NCI-H1417 (cell line): ENCODE measurements around the gene ABL1.
"Not testable (repeated sequence)": the region's sequence is repeated elsewhere in the genome, so short reads cannot be mapped to it uniquely, and the experiment has no call there.

Experiments
- DNase-seq, 3 experiments: peaks; one replicate each; lab custom pipeline; 2025; lab: John Stamatoyannopoulos, UW

ABL1 gene

GRCh38 chr9:130903194-130904069 lies 68.4 kb downstream of the ABL1 start:
- no peak for DNase-seq

GRCh38 chr9:130904070-130905044 lies 69.3 kb downstream of the ABL1 start:
- DNase-seq = no peak

GRCh38 chr9:130905125-130905901 lies 70.3 kb downstream of the ABL1 start:
- DNase-seq = no peak

- DNase-seq = no peak
Observed at GRCh38 chr9:130905902-130906734, 71.1 kb downstream of the ABL1 start.

- peak in 2 of 3 experiments; percentile 26 to 67 for DNase-seq
Observed at GRCh38 chr9:130906735-130907416, 71.8 kb downstream of the ABL1 start.

GRCh38 chr9:130908146-130908877 lies 73.3 kb downstream of the ABL1 start:
- peak in 1 of 3 experiments; percentile 7 for DNase-seq

GRCh38 chr9:130908878-130909355 lies 73.9 kb downstream of the ABL1 start:
- DNase-seq = no peak

GRCh38 chr9:130910041-130910440 lies 75.0 kb downstream of the ABL1 start:
- DNase-seq = not testable (repeated sequence)

GRCh38 chr9:130910670-130911069 lies 75.6 kb downstream of the ABL1 start:
- not testable (repeated sequence) for DNase-seq

GRCh38 chr9:130911254-130912049 lies 76.4 kb downstream of the ABL1 start:
- DNase-seq = no peak

- no peak for DNase-seq
Observed at GRCh38 chr9:130912932-130913598, 78.0 kb downstream of the ABL1 start.

GRCh38 chr9:130913599-130914416 lies 78.8 kb downstream of the ABL1 start:
- DNase-seq = no peak

- no peak for DNase-seq
Observed at GRCh38 chr9:130914417-130915095, 79.5 kb downstream of the ABL1 start.

GRCh38 chr9:130915096-130915447 lies 80.0 kb downstream of the ABL1 start:
- DNase-seq = no peak

- DNase-seq = no peak
Observed at GRCh38 chr9:130917168-130917960, 82.3 kb downstream of the ABL1 start.
